OCI-LY1 (cell line): ENCODE results near the gene ATG7.

Experiments used
- CTCF ChIP-seq: fragments of 200-600 bp; sonication (generic), shearing (Covaris generic); IDR thresholded peaks from 2 replicates; pipeline ENCODE4 v1.5.1; 2017; ENCODE audit warnings: mild to moderate bottlenecking, antibody characterized with exemption, low read length, moderate library complexity, mixed read lengths
- EZH2 ChIP-seq: fragments of 200-600 bp; sonication (generic), shearing (Covaris generic); IDR thresholded peaks from 2 replicates; pipeline ENCODE4 v1.8.0; 2017; ENCODE audit warnings: borderline replicate concordance, mixed run types, mild to moderate bottlenecking, antibody characterized with exemption, low read length, moderate library complexity, mixed read lengths

- TF ChIP-seq CTCF (no peak), EZH2 (no peak)
Observed at GRCh38 chr3:11580645-11581044, 308.4 kb downstream of the ATG7 start.
